HG02763 (cell line): Measurements from ENCODE around the gene BRK1.
"Not testable (repeated sequence)": the region's sequence is repeated elsewhere in the genome, so short reads cannot be mapped to it uniquely, and the experiment has no call there.

Experiments used
- ATAC-seq: cut with Tn5 transposase; IDR thresholded peaks from one replicate; pipeline ENCODE4 v1.9.1; 2021; ENCODE audit warnings: mild to moderate bottlenecking, moderate library complexity; ENCODE audit not compliant: unreplicated experiment

Gene BRK1

DNA sequence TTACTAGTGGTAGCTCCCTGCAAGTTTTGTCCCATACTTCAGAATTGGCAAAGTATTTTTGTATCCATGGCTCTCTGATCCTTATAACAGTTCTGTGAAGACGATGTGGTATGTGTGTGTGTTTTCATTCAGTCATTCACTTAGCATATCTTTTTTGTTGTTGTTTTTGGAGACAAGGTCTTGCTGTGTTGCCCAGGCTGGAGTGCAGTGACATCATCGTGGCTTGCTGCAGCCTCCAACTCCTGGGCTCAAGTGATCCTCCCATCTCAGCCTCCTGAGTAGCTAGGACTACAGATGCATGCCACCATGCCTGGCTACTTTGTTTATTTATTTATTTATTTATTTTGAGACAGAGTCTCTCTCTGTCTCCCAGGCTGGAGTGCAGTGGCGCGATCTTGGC is 60.7 kb downstream of the BRK1 start:
- not testable (repeated sequence) for ATAC-seq
